Activated B cell treated with CpG ODN at 0.5 μM for 24 hours (primary cell): Measurements from ENCODE around the gene TFEB. TPM values are rescaled to one million over a fixed set of nuclear protein-coding genes. Genes with fewer than 3 reads are reported as not detected.

Experiments used
- ATAC-seq: fragments of 200-7000 bp; cut with Tn5 transposase; one replicate; pipeline ENCODE4 v1.10.0; 2021; ENCODE audit warnings: low read depth, mild to moderate bottlenecking, moderate library complexity
- CTCF ChIA-PET: fragments of 350-600 bp; sonication (Branson Sonifier 250); formaldehyde crosslinking; loops from one replicate; lab custom pipeline; 2021; ENCODE audit warnings: antibody characterized with exemption; lab: Charles Lee
- POLR2A ChIA-PET: fragments of 350-600 bp; sonication (Branson Sonifier 250); formaldehyde crosslinking; loops from one replicate; lab custom pipeline; 2021; ENCODE audit warnings: antibody characterized with exemption; lab: Charles Lee
- DNase-seq: peaks from one replicate; pipeline ENCODE4 v3.0.0; 2022
- H3K27ac Mint-ChIP-seq: one replicate; pipeline ENCODE4 v1.8.0; 2020; ENCODE audit warnings: mixed read lengths
- H3K27me3 Mint-ChIP-seq: one replicate; pipeline ENCODE4 v1.8.0; 2021; ENCODE audit warnings: mixed read lengths
- H3K36me3 Mint-ChIP-seq: one replicate; pipeline ENCODE4 v1.8.0; 2021; ENCODE audit warnings: low read depth, mixed read lengths
- H3K4me1 Mint-ChIP-seq: one replicate; pipeline ENCODE4 v1.8.0; 2021; ENCODE audit warnings: mixed read lengths
- H3K4me3 Mint-ChIP-seq: one replicate; pipeline ENCODE4 v1.8.0; 2020; ENCODE audit warnings: mild to moderate bottlenecking, mixed read lengths
- H3K9me3 Mint-ChIP-seq: one replicate; pipeline ENCODE4 v1.8.0; 2020; ENCODE audit warnings: mixed read lengths
- CTCF ChIP-seq: fragments of 200-600 bp; IDR thresholded peaks from one replicate; pipeline ENCODE4 v1.8.0; 2022; ENCODE audit warnings: antibody characterized with exemption, mild to moderate bottlenecking
- intact Hi-C: fragments of 100-400 bp; cut with micrococcal nuclease; formaldehyde crosslinking; loops from one replicate; pipeline ENCODE4 v1.15.1; 2024
- total RNA-seq: library from RNA; stranded (reverse); gene quantifications from 2 replicates; pipeline ENCODE4 v1.2.3, GENCODE V29; 2022

Gene TFEB
- total RNA-seq, 1 donor from 2014 or later, result 203 TPM

- H3K4me1 Mint-ChIP-seq, result no peaks in the 10 kb centered on the region
- TF ChIP-seq CTCF, result no peak
- H3K9me3 Mint-ChIP-seq, result no peaks in the 10 kb centered on the region
- no peak for ATAC-seq
- H3K36me3 Mint-ChIP-seq, result no peaks in the 10 kb centered on the region
- ChIA-PET CTCF (no interaction called here), POLR2A (no interaction called here)
- DNase-seq, result no peak
- intact Hi-C loops, result no loop called here
- H3K27ac Mint-ChIP-seq, result no peak overlapping the region
- H3K27me3 Mint-ChIP-seq, result peaks cover 12% of the 10 kb centered on the region
- no peak overlapping the region for H3K4me3 Mint-ChIP-seq
These were observed 83.3 kb downstream of the TFEB start for GRCh38 chr6:41651962-41652657.

DNA sequence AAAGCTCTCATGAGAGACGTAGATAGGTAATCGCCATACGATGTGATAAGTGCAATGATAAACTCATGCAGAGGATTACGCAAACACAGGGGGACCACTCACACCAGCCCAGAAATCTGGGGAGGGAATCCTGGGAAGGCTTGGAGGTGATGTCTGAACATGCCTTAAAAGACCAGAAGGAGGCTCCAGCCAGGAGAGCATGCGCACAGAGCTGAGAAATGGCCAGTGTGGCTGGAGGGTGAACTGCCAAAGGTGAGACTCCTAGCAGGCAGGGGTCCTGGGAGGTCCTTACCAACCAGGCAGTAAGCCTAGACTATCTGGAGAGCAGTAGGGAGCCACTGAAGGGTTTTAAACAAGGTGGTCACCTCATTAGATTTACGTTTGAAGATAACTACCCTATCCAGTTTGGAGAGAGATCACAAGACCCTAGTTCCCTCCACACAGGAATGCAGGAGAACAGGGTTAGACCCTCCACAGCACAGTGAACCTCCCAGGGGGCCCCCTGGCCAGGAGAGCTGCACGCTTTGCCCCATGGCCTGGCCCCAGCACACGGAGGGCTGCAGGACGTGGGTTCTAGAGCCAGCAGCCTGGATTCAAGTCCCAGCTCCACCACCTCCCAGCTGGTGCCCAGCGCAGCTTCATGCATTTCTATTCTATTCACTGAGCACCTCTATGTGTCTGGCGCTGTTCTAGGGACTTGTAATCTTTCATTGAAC lies 84.0 kb downstream of the TFEB start:
- no peak overlapping the region for H3K27ac Mint-ChIP-seq
- ChIA-PET CTCF (no interaction called here), POLR2A (no interaction called here)
- H3K36me3 Mint-ChIP-seq, result no peaks in the 10 kb centered on the region
- DNase-seq (no peak), ATAC-seq (no peak)
- H3K4me3 Mint-ChIP-seq, result no peak overlapping the region
- intact Hi-C loops, result no loop called here
- H3K27me3 Mint-ChIP-seq, result peaks cover 13% of the 10 kb centered on the region
- H3K4me1 Mint-ChIP-seq, result no peaks in the 10 kb centered on the region
- no peak for TF ChIP-seq CTCF
- no peaks in the 10 kb centered on the region for H3K9me3 Mint-ChIP-seq

GRCh38 chr6:41650120-41650519 lies 85.3 kb downstream of the TFEB start:
- Mint-ChIP-seq H3K27ac (no peak overlapping the region), H3K36me3 (no peaks in the 10 kb centered on the region), H3K4me1 (no peaks in the 10 kb centered on the region), H3K4me3 (no peak overlapping the region), H3K9me3 (no peaks in the 10 kb centered on the region), H3K27me3 (peaks cover 14% of the 10 kb centered on the region)
- POLR2A ChIA-PET, result interaction anchor here (0.9 kb wide), 1 partner anchor 35 kb away, joined by 10 read pairs; no protein-coding TSS in a partner anchor
- CTCF ChIA-PET, result no interaction called here
- TF ChIP-seq CTCF, result no peak
- DNase-seq (no peak), ATAC-seq (no peak)
- intact Hi-C loops, result no loop called here

DNA sequence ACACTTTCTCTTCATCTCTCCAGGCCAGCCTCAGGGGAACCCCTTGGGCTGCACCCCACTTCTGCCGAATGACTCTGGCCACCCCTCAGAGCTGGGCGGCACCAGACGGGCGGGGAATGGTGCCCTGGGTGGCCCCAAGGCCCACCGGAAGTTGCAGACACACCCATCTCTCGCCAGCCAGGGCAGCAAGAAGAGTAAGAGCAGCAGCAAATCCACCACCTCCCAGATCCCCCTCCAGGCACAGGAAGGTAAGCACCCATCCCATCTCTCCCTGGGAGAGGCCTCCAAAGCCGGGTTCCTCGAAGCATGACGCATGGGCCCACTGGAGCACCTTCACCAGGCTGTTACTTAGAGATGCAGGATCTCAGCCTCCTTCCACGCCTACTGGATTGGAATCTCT lies 85.8 kb downstream of the TFEB start:
- H3K4me3 Mint-ChIP-seq, result no peak overlapping the region
- no peaks in the 10 kb centered on the region for H3K4me1 Mint-ChIP-seq
- intact Hi-C loops, result no loop called here
- TF ChIP-seq CTCF, result no peak
- peaks cover 11% of the 10 kb centered on the region for H3K27me3 Mint-ChIP-seq
- H3K9me3 Mint-ChIP-seq, result no peaks in the 10 kb centered on the region
- H3K36me3 Mint-ChIP-seq, result no peaks in the 10 kb centered on the region
- POLR2A ChIA-PET, result no interaction called here
- H3K27ac Mint-ChIP-seq, result no peak overlapping the region
- CTCF ChIA-PET, result no interaction called here
- DNase-seq, result no peak
- no peak for ATAC-seq

DNA sequence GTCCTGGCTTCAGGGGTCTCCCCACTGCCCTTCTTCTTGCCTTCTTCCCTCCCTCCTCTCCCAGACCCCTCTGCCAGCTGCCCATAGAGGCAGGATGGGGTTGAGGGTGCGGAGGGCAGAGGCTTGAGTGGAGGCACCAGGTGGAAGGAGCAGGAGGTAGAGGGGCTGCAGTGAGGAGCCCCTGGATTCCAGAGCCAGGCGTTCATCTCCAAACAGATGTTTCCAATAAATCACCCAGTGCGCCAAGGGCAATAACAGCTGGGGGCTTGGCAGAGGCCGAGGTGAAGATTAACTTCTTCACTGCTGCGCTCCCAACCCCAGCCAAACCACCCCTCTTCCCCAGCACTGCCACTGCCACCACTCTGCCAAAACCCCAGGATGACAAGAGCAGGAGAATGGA lies 86.5 kb downstream of the TFEB start:
- H3K4me3 Mint-ChIP-seq, result no peak overlapping the region
- CTCF ChIA-PET, result no interaction called here
- DNase-seq, result no peak
- H3K36me3 Mint-ChIP-seq, result no peaks in the 10 kb centered on the region
- POLR2A ChIA-PET, result no interaction called here
- no peaks in the 10 kb centered on the region for H3K4me1 Mint-ChIP-seq
- peaks cover 12% of the 10 kb centered on the region for H3K27me3 Mint-ChIP-seq
- intact Hi-C loops, result no loop called here
- H3K9me3 Mint-ChIP-seq, result no peaks in the 10 kb centered on the region
- ATAC-seq, result no peak
- H3K27ac Mint-ChIP-seq, result no peak overlapping the region
- no peak for TF ChIP-seq CTCF
